IMR-90 (cell line): Measurements from ENCODE around the gene FLVCR2. TPM values are rescaled to one million over a fixed set of nuclear protein-coding genes. Genes with fewer than 3 reads are reported as not detected.

Experiments used
- ATAC-seq: fragments of 200-7000 bp; cut with Tn5 transposase; 2 replicates; pipeline ENCODE4 v1.9.1; 2020; ENCODE audit warnings: low read depth, mild to moderate bottlenecking, moderate library complexity
- BruUV-seq: library from RNA; stranded (reverse); fragments of 400-500 nt; replicated peaks from 2 replicates; lab custom pipeline; 2021; lab: Mats Ljungman, UMichigan
- CTCF ChIA-PET: fragments of 300-600 bp; formaldehyde crosslinking; extraction: SDS; loops from one replicate; lab custom pipeline; 2021; ENCODE audit warnings: antibody characterized with exemption; lab: Yijun Ruan, JAX
- POLR2A ChIA-PET: fragments of 300-600 bp; sonication (Branson Sonifier 250); formaldehyde crosslinking; loops from one replicate; lab custom pipeline; 2022; ENCODE audit warnings: antibody characterized with exemption; ENCODE audit not compliant: unreplicated experiment; lab: Charles Lee
- DNase-seq: peaks from one replicate; pipeline ENCODE4 v3.0.0; 2013
- H2AFZ ChIP-seq: replicated peaks from 2 replicates; pipeline ENCODE3; 2013; ENCODE audit warnings: low read length, mild to moderate bottlenecking; ENCODE audit not compliant: poor library complexity
- H2AK5ac ChIP-seq: 2 replicates; pipeline ENCODE4 v1.6.1; 2013; ENCODE audit warnings: low read depth, low read length, inconsistent platforms
- H2AK9ac ChIP-seq: replicated peaks from 2 replicates; pipeline ENCODE3; 2013; ENCODE audit warnings: mild to moderate bottlenecking, low read depth, low read length, moderate library complexity; ENCODE audit not compliant: poor library complexity
- H2BK120ac ChIP-seq: 2 replicates; pipeline ENCODE4 v1.6.1; 2013; ENCODE audit warnings: low read depth, low read length, inconsistent platforms
- H2BK15ac ChIP-seq: 3 replicates; pipeline ENCODE4 v1.6.1; 2013; ENCODE audit warnings: low read depth, low read length, inconsistent platforms
- H2BK20ac ChIP-seq: 2 replicates; pipeline ENCODE4 v1.6.1; 2013; ENCODE audit warnings: low read depth, mild to moderate bottlenecking, inconsistent platforms, low read length, moderate library complexity
- H2BK5ac ChIP-seq: 2 replicates; pipeline ENCODE4 v1.6.1; 2013; ENCODE audit warnings: mild to moderate bottlenecking, low read depth, low read length, inconsistent platforms; ENCODE audit not compliant: poor library complexity, severe bottlenecking
- H3K14ac ChIP-seq: replicated peaks from 2 replicates; pipeline ENCODE4 v1.6.1; 2013; ENCODE audit warnings: low read depth, low read length, inconsistent platforms
- H3K18ac ChIP-seq: 2 replicates; pipeline ENCODE4 v1.6.1; 2013; ENCODE audit warnings: low read depth, low read length, control low read depth
- H3K23ac ChIP-seq: 2 replicates; pipeline ENCODE4 v1.6.1; 2013; ENCODE audit warnings: low read depth, low read length, inconsistent platforms
- H3K27ac ChIP-seq: 2 replicates; pipeline ENCODE4 v1.5.1; 2013; ENCODE audit warnings: mild to moderate bottlenecking, control low read depth, low read length; ENCODE audit not compliant: insufficient read depth
- H3K27me3 ChIP-seq: 2 replicates; pipeline ENCODE4 v1.6.1; 2013; ENCODE audit warnings: low read length; ENCODE audit not compliant: control insufficient read depth, insufficient read depth
- H3K36me3 ChIP-seq: 2 replicates; pipeline ENCODE4 v1.6.1; 2013; ENCODE audit warnings: low read length, mixed read lengths; ENCODE audit not compliant: control insufficient read depth, insufficient read depth
- H3K4ac ChIP-seq: 2 replicates; pipeline ENCODE4 v1.6.1; 2013; ENCODE audit warnings: low read depth, low read length, inconsistent platforms
- H3K4me1 ChIP-seq: 2 replicates; pipeline ENCODE4 v1.6.1; 2013; ENCODE audit warnings: low read length, mixed read lengths; ENCODE audit not compliant: control insufficient read depth, insufficient read depth
- H3K4me2 ChIP-seq: 2 replicates; pipeline ENCODE4 v1.6.1; 2013; ENCODE audit warnings: low read depth, mild to moderate bottlenecking, control low read depth, low read length, moderate library complexity
- H3K4me3 ChIP-seq: 2 replicates; pipeline ENCODE4 v1.5.1; 2013; ENCODE audit warnings: low read depth, mild to moderate bottlenecking, control low read depth, low read length, moderate library complexity; ENCODE audit not compliant: insufficient read depth
- H3K56ac ChIP-seq: 2 replicates; pipeline ENCODE4 v1.6.1; 2013; ENCODE audit warnings: low read length, inconsistent platforms; ENCODE audit not compliant: insufficient read depth; ENCODE audit errors: extremely low read depth
- H3K79me1 ChIP-seq, 2 experiments: 2 replicates each; pipeline ENCODE4 v1.6.1; 2013; ENCODE audit warnings: low read length in 2 of 2, inconsistent platforms in 1 of 2, low read depth in 1 of 2
- H3K9ac ChIP-seq: 2 replicates; pipeline ENCODE4 v1.6.1; 2013; ENCODE audit warnings: low read depth, low read length, control low read depth
- H3K9me1 ChIP-seq: 2 replicates; pipeline ENCODE4 v1.6.1; 2013; ENCODE audit warnings: low read length, inconsistent platforms; ENCODE audit not compliant: insufficient read depth
- H3K9me3 ChIP-seq: 2 replicates; pipeline ENCODE4 v1.6.1; 2013; ENCODE audit warnings: low read length; ENCODE audit not compliant: control insufficient read depth, insufficient read depth
- H4K20me1 ChIP-seq: 2 replicates; pipeline ENCODE4 v1.6.1; 2013; ENCODE audit warnings: low read length, inconsistent platforms; ENCODE audit not compliant: insufficient read depth
- H4K5ac ChIP-seq: 2 replicates; pipeline ENCODE4 v1.6.1; 2013; ENCODE audit warnings: mild to moderate bottlenecking, low read depth, low read length, control low read depth
- H4K8ac ChIP-seq, 2 experiments: 2 replicates each; pipeline ENCODE4 v1.6.1; 2013; ENCODE audit warnings: low read depth in 2 of 2, low read length in 2 of 2, control low read depth in 1 of 2, inconsistent platforms in 1 of 2
- H4K91ac ChIP-seq: 2 replicates; pipeline ENCODE4 v1.6.1; 2013; ENCODE audit warnings: low read depth, low read length, inconsistent platforms; ENCODE audit not compliant: insufficient read depth
- CEBPB ChIP-seq: IDR thresholded peaks from 2 replicates; pipeline ENCODE4 v1.6.1; 2012; ENCODE audit warnings: low read depth, low read length, improper control_type of control experiment
- CHD1 ChIP-seq: IDR thresholded peaks from 2 replicates; pipeline ENCODE4 v1.6.1; 2012; ENCODE audit warnings: low read depth, low read length, improper control_type of control experiment
- MAFK ChIP-seq: IDR thresholded peaks from 2 replicates; pipeline ENCODE4 v1.6.1; 2012; ENCODE audit warnings: low read depth, low read length, improper control_type of control experiment
- NFE2L2 ChIP-seq: fragments of 150-350 bp; IDR thresholded peaks from 2 replicates; pipeline ENCODE4 v1.6.1; 2016; ENCODE audit warnings: low read depth, mild to moderate bottlenecking, low read length
- RFX5 ChIP-seq: IDR thresholded peaks from 2 replicates; pipeline ENCODE4 v1.8.0; 2012; ENCODE audit warnings: low read depth, mild to moderate bottlenecking, low read length, moderate library complexity
- USF2 ChIP-seq: fragments of 150-350 bp; IDR thresholded peaks from 2 replicates; pipeline ENCODE4 v1.6.1; 2017; ENCODE audit warnings: mild to moderate bottlenecking, antibody characterized with exemption, low read length, low read depth
- WGBS, 2 experiments: methylation state at CpG; one replicate each; pipeline versions ENCODE4 v1.1.5 to v1.1.7; 2013; ENCODE audit warnings: missing lambda C conversion rate in 2 of 2; ENCODE audit not compliant: insufficient read length in 1 of 2; ENCODE audit errors: extremely low coverage in 2 of 2; 5-methylcytosine and 5-hydroxymethylcytosine counted together
- dilution Hi-C: fragments of 300-500 bp; cut with HindIII; formaldehyde crosslinking; loops from one replicate; pipeline ENCODE4 v1.14.3; 2018; ENCODE audit warnings: low sequenced_read_pairs; ENCODE audit not compliant: unreplicated experiment
- in situ Hi-C: fragments of 300-500 bp; cut with MboI; formaldehyde crosslinking; loops from 3 replicates; pipeline ENCODE4 v1.14.3; 2019; ENCODE audit warnings: low sequenced_read_pairs, inconsistent platforms, mixed read lengths
- intact Hi-C: fragments of 100-400 bp; cut with micrococcal nuclease; formaldehyde crosslinking; loops from 2 replicates; pipeline ENCODE4 v1.10.0; 2022
- polyA plus RNA-seq, 3 experiments: library from polyadenylated mRNA; depleted of rRNA; stranded (reverse); fragments of >200 nt; gene quantifications; 2 replicates each; pipeline ENCODE4 v1.2.3, GENCODE V29; 2012; ENCODE audit warnings: low replicate concordance in 1 of 3
- total RNA-seq: library from RNA; depleted of rRNA; stranded (reverse); fragments of >200 nt; gene quantifications from 2 replicates; pipeline ENCODE4 v1.2.3, GENCODE V29; 2012

The FLVCR2 gene
- total and polyA plus RNA-seq, 2 of the 4 experiments (the other 2 are of a cell fraction) = 0.94 to 1.4 TPM

DNA sequence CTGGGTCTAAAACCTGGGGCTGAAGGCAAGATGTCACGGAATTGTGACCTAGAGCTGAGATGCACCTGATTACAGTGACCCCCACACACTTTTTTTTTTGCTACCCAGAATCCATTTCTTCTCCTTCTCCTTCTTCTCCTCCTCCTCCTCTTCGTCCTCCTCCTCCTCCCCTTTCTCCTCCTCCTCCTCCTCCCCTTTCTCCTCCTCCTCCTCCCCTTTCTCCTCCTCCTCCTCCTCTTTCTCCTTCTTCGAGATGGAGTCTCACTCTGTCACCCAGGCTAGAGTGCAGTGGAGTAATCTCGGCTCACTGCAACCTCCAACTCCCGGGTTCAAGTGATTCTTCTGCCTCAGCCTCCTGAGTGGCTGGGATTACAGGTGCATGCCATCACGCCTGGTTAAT lies 19.4 kb upstream of the FLVCR2 start:
- Histone ChIP-seq H3K9me1 (no peaks in the 10 kb centered on the region), H4K8ac (no peak overlapping the region), H3K4me2 (no peak overlapping the region), H3K23ac (no peak overlapping the region), H3K79me1 (no peaks in the 10 kb centered on the region), H2BK5ac (no peak overlapping the region), H3K36me3 (no peaks in the 10 kb centered on the region), H3K9me3 (peaks cover 8% of the 10 kb centered on the region), H2AK5ac (no peak overlapping the region), H2AK9ac (no peak overlapping the region), H2BK20ac (no peak overlapping the region), H3K4me1 (peaks cover 5% of the 10 kb centered on the region), H2BK120ac (no peak overlapping the region), H3K27me3 (peaks cover 16% of the 10 kb centered on the region), H3K9ac (no peak overlapping the region), H3K14ac (no peak overlapping the region), H4K91ac (no peak overlapping the region), H2BK15ac (no peak overlapping the region), H4K5ac (no peak overlapping the region), H2AFZ (no peak overlapping the region), H3K18ac (no peak overlapping the region), H3K4ac (no peak overlapping the region), H3K27ac (no peak overlapping the region), H3K56ac (no peak overlapping the region), H4K20me1 (no peaks in the 10 kb centered on the region), H3K4me3 (no peak overlapping the region)
- ChIA-PET CTCF (no interaction called here), POLR2A (no interaction called here)
- ATAC-seq (no peak), DNase-seq (no peak)
- in situ Hi-C loops = no loop called here
- TF ChIP-seq CHD1 = no peak
- no peak for TF ChIP-seq MAFK
- no peak for TF ChIP-seq RFX5
- no peak for TF ChIP-seq CEBPB
- no peak for TF ChIP-seq USF2
- TF ChIP-seq NFE2L2 = no peak
- BruUV-seq = no TSS peak
- intact Hi-C loops = no loop called here
- dilution Hi-C loops = no loop called here
- 90% methylated on average over 2 of the region's 6 CpGs; no CpG with 5 or more reads in 1 of the 2 experiments for WGBS, 2 experiments
